Measurements from ENCODE around the gene DIO3.

The DIO3 gene

GRCh38 chr14:101560534-101561113 lies 671 bp upstream of the DIO3 start:
- DNase-seq (ENCODE audit: low spot score): no peak
- no peak for TF ChIP-seq CTCF (IDR thresholded peaks at IDR 0.05; ENCODE audit: extremely low read depth, missing control alignments)

GRCh38 chr14:101561897-101562490 lies 699 bp downstream of the DIO3 start:
- no peak for DNase-seq (ENCODE audit: low spot score)
- no peak for TF ChIP-seq CTCF (IDR thresholded peaks at IDR 0.05; ENCODE audit: extremely low read depth, missing control alignments)

GRCh38 chr14:101562659-101563351 lies 1.5 kb downstream of the DIO3 start:
- no peak for TF ChIP-seq CTCF (IDR thresholded peaks at IDR 0.05; ENCODE audit: extremely low read depth, missing control alignments)
- DNase-seq (ENCODE audit: low spot score): no peak

GRCh38 chr14:101563352-101563653 lies 2.0 kb downstream of the DIO3 start:
- TF ChIP-seq CTCF (IDR thresholded peaks at IDR 0.05; ENCODE audit: extremely low read depth, missing control alignments): no peak
- DNase-seq (ENCODE audit: low spot score): no peak

- TF ChIP-seq CTCF (IDR thresholded peaks at IDR 0.05; ENCODE audit: extremely low read depth, missing control alignments): no peak
- DNase-seq (ENCODE audit: low spot score): no peak
Observed at GRCh38 chr14:101563654-101564443, 2.6 kb downstream of the DIO3 start.

GRCh38 chr14:101564444-101564776 lies 3.1 kb downstream of the DIO3 start:
- no peak for DNase-seq (ENCODE audit: low spot score)
- TF ChIP-seq CTCF (IDR thresholded peaks at IDR 0.05; ENCODE audit: extremely low read depth, missing control alignments): no peak

All from GM20000 (cell line).